Non-pigmented ciliary epithelial cell (primary cell): ENCODE data around the gene TTC3.

Experiments used
- DNase-seq: peaks from one replicate; pipeline ENCODE4 v3.0.0-alpha.2; 2010; ENCODE audit warnings: low read depth

Gene TTC3

DNA sequence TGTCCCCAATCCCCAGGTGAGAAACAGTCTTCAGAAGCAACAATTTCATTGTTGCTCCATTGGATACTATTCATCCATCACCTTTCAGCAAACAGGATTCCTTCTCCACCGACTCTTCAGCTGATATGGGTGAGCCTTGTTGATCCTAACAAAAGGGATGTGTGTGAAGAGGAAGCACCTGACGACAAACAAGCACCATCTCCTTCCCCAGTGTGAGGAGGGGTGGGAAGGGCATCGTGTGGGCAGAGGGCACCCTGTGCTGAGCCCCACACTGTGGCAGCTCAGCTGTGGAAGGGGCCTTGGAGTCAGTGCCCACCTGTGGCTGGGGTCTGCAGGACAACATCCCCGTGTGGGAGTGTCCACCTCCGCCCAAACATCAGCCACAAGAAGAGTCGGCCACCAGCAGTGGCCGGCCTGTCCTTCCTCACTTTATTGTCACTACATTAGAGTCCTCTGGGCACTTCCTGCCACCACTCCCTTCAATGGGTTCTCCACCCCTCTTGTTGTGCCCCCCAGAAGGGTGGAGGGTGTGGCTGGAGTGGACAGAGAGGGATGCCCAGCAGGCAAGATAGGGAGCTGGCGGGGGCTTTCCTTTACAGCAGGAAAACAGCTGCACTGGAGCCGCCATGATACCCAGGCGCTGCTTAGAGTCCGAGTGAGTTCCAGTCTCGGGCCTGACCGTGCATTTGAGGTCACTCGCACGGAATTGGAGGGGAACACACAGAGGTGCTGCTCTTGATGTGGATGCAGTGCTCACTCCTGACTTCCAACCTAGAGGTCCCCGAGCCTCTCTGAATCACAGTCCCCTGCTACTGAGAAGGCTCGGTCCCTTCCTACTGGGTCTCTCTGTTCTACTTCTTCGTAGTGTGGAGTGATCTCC is 153.2 kb downstream of the TTC3 start:
- no peak for DNase-seq

DNA sequence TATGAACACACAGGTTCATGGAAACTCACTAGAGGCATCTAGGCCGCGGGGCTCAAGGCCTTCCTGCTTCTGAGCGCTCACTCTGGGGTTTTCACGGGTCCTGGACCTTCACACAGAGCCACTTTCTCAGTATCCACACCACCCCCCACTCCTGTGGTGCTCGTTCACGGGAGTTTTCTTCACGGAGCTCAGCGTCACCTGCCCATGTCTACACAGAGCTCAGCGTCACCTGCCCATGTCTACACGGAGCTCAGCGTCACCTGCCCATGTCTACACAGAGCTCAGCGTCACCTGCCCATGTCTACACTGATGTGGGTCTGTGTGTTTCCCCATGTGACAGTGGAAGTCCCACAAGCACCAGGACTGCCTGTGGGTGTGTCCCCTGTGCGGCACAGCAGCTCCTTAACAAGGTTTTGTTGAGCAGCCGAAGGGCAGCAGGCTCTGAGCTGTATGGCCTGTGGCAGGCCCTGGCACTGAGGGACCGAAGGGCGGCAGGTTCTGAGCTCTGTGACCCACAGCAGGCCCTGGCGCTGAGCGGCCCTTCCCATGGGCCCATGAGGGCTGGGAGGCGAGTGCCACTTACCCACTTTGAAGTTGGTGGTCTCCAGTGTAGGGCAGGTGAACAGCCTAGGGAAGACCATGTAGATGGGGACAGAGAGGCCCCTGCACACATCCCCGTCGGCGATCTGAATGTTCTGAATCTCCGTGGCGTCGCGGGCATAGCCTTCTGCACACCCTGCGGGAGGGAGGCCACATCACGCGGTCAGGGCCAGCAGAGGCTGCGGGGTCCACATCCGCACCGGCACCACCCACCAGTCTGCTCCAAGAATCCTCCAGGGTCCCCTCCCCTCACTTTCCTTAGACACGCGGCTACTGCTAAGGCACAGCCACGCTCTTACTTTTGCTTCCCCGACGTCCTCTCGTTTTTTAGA is 154.3 kb downstream of the TTC3 start:
- no peak for DNase-seq

DNA sequence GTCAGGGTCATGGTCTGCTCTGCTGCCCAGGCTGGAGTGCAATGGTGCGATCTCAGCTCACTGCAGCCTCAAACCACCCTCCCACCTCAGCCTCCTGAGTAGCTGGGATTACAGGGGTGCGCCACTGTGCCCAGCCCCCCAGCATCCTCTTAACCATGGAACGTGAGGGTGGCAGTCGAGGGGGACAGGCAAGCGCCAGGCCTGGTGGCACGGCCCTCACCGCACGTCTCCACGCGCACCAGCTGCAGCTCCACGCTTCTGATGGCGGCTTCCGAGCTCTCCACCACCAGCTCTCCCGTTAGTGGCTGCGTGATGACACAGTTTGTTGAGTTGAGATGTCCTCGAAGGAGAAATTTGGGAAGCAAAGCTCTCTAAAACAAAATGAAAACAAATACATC is 154.9 kb downstream of the TTC3 start:
- DNase-seq: no peak

DNA sequence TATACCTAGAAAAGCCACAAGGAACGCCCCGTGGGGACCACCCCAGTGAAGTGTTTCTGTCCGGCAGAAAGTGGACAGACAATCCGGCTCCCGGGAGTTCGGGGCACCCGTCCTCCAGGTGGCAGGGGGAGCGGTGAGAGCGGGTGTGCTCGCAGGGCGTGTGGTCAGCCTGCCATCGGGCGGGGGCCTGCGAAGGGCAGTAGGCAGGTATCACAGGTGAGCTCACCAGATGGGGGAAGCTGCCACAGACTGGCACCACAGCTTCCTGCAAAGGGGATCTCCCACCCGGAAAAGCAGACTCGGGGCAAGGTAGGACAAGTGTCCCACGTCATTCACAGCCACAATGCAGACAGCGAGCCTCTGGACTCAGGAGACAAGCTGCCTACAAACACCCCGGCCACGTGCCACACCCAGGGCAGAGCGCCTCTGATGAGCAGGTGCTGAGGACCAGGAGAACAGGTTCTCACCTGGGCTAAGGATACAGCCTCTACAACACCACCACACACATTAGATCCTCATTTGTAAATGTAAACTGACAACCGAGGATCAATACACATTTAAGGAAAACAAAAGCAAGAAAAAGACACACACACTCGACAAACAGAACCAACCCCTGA is 157.7 kb downstream of the TTC3 start:
- DNase-seq: no peak

DNA sequence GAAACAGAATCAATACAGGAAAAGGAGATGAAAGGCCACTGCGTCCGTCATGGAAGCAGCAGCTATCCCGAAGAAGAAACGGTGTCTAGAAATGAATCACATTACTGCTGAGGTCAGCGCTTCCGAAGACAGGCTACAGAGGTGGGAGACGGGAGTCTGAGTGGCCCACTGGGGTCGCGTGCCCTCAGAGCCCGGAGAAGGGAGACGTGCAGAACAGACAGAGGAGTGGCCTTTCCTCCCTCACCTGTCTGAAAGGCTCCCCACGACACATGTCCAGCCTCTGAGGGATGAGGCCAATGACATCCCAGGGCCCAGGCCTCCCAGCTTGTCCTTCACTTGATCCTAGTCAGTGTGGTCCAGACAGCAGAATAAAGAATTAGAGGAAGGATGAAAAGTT is 158.2 kb downstream of the TTC3 start:
- no peak for DNase-seq

DNA sequence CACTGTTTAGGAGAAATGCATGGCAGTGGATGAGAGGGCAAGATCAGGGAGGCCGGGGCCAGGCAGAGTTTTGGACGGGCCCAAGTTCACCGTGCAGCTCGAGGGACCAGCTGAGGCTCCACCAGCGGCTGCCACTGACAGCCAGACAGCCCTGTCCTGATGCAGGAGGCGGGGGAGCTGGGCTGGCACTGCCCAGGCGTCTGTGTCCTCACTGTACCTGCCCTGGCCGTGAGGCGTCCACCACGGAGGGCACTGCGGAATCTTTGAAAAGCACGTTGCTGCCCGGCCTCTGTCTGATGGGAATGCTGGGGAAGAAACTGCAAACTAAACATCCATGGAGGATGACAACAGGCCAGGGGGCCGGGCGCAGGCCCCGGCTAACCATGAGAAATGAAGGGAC is 158.6 kb downstream of the TTC3 start:
- DNase-seq: no peak

DNA sequence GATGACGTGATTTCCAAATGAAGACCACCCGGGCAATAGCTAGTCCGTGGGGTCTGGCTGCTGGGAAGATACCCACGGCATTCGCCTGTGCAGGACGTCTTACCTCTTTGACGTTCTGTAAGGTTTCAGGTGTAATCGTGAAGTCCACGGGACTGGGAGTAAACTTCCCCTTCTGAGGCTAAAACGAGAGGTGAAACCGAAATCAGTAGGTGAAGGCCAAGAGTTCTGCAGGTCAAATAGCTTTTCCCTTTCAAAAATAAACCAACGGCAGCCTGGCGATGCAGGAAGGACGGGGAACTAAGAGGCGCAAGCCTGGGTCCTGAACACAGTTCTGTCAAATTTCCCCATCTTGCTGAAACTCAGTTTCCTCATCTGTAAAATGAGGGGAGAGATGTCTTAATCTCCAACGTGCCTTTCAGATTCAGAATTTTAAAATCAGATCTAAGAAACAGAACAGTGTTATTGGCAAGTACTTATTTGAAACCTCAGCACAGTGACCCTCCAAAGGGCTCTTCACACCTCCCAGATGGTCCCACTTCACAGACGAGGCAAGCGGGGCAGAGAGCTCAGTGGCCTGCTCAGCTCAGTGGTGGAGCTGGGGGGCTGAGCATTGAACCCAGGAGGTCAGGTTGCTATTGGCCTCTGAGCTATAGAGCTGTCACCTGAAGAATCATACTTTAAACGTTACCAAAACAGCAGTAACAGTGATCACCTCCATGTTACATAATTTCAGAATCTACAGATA is 159.4 kb downstream of the TTC3 start:
- no peak for DNase-seq

DNA sequence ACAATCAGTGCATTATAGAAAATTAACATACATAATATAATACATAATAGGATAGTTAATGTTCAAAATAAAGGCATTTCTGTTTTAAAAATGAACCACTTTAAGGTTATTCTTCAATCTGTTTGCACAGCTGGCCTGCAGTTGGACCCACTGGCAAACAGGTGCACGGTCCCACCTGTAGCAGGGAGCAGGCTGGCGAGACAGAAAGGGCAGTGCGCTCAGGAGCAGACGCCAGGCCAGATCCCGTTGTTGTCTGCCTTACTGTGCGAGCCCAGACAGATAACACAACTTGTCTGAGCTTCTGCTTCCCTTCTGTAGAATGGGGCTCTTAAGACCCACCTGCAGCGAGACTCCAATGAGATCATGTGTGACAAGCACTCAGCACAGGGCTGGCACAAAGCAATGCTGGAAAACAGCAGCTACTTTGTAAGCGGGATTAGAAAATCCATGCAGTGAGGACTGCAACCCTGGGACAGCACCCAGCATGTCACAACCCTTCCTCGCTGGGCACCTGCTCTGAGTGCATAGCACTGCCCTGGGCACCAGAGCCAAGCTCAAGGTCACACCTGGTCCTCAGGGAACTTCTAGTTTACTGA is 160.6 kb downstream of the TTC3 start:
- DNase-seq: no peak

DNA sequence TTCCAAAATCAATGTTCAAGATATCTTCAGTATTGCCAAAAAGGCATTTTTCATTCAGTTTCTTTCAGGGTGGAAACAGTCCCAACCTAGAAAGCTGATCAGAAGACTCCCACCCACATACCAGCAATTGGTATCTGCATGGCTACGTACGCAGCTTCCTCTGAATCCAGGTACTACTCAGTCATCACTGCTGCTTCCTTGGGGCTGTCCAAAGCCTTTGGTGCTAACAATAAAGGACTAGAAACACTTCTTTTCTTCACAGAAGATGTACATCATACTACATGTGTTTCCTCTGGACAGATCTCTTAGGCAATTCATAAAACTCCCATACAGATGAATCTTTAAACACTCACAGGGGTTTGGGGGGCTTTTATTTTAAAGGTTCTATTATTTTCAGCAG is 164.3 kb downstream of the TTC3 start:
- DNase-seq: no peak

DNA sequence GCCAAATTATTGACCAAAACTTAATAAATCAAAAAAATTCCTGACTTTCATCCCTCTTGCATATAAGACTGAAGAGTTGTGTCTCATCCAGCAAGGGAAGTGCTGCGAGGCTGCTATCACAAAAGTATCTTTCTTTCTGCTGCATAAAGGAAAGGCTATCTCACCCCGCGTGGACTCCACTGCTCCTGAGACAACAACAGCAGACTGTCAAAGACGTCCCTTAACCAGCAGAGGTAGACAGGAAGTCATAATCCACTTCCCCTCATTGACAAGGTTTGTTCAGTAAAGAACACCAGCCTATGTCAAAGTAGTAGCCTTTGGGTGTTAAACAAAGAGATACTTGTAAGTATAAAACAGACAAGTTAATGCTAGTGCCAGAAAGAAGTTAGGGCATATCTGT is 164.7 kb downstream of the TTC3 start:
- DNase-seq: no peak

DNA sequence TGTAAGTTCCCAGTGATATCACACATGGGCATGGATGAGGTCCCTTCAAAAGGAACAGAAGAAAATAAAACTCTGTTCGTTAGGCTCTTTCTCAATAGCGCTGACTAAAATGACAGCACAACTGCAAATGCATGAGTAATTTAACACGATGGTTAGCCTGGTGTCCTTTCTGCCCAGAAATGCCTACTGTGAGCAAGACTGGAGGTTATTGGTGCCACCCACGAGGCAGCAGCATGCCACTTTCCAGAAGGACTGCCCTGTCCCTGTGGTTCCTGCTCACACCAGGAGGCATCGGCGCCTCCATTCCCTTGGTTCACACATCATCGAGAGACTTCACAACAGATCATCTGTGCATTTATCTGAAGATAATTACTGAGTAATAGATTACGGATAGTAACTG is 167.9 kb downstream of the TTC3 start:
- DNase-seq: no peak

DNA sequence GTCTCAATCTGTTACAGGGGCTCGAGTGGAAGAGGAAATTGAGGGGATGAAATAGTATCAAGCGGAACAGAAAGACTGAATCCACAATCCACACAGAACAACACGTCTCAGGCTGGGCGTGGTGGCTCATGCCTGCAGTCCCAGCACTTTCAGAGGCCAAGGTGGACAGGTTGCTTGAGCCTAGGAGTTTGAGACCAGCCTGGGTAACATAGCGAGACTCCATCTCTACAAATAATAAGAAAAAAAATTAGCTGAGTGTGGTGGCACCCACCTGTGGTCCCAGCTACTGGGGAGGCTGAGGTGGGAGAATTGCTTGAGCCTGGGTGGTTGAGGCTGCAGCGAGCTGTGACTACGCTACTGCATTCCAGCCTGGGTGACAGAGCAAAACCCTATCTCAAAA is 168.4 kb downstream of the TTC3 start:
- no peak for DNase-seq

DNA sequence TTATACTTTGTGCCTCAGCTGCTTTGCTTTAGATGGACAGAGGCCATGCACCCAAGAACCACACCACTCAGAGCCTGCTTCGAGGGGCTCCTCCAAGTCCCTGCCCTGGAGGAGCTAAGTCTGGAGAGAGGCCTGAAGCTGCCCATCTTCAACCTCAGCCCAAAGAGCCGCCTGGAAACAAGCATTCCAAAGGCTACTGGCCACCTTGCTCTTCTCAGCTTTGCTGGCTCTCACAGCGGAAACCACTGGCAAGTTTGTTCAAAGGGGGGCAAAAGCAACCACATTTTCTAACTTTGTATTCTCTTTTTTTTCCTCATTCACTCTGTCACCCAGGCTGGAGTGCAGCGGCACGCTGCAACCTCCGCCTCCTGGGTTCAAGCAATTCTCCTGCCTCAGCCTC is 170.9 kb downstream of the TTC3 start:
- DNase-seq: no peak

DNA sequence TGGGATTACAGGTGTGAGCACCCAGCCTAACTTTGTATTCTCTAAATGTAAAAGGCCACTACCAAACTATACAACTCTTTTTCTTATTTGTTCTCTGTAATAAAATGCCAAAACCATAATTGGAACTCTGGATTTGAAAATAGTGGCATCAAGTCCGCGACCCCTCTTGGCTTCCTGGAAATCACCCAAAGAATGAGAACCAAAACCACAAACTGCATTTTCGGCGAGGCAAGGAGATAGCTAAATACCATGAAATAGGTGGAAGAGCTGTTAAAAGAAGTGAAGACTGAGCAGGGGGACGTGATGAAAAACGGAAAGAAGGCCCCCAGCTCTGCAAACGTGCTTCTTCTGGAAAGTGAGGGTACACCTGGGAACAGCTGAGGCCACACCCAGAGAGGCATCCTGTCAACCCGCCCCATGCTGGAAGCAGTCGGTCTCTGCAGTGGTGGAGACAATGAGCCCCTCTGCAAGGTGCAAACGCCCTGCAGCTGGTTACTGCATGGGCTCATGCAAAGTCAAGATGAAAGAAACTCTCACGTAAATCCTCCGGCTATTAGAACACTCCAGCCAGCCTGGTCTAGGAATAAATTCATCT is 171.5 kb downstream of the TTC3 start:
- no peak for DNase-seq

DNA sequence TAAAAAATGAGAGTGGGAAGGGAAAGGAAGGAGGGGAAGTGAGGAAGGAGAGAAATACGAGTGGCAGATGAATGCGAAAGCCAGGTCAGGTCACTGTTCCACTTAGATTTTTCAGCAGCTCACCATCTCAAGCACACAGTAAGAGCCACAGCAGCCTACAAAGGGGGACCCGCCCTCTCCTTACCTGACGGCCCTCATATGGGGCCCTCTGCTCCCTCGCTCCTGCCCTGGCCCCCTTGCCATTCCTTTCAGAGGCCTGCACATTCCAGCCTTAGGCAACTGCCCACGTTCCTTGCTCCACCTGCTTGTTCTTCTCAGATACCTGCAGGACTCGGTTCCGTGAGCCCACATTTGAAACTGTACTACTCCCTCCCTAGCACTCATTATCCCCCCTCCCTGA is 172.1 kb downstream of the TTC3 start:
- no peak for DNase-seq

DNA sequence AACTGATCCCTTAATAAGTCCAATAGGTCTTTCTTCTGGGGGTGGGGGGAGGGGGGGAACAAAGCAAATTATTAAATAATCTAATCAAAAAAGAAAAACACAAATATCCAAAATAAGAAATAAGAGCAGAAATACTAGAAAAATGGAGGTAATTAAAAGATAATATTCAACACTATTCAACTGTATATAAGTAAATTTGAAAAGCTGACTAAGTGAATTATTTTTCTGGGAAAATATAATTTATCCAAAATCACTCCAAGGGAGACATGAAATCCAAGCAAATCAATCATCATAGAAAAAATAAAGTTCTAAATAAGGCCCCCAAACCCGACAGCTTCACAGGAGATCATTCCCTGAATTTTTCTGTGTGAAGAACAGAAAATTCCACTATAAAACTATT is 175.2 kb downstream of the TTC3 start:
- no peak for DNase-seq

DNA sequence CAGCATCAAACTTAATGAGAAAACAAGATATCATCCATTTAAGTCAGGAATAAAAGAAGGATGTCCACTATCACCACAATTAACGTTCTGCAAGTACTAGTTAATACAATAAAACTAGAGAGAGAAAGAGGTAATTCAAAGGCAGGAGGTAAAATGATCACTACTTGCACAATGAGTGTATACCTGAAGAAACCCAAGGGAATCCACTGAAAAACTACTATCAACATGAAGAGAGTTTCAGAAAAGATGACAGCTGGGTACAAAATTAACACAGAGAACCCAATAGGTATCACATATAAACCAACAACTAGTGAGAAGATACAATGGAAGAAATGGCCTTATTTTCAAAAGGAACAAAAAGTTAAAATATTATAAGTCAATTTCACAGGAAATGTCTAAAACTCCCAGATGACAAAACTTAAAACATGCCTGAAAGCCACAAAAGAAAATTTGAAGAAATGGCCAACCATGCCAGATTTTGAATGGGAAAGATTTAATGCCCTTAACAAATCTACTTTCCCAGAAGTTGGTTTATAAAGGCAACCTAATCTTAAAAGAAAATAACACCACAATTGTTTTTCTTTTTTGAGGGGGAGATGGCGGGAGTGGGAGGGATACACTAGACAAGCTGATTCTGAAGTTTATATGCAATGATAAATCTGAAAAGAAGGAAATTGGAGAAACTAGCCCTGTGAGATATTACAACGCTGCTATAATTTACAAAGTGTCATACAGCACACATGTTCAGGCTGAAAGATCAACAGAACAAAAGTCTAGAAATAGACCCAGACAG is 176.3 kb downstream of the TTC3 start:
- no peak for DNase-seq

DNA sequence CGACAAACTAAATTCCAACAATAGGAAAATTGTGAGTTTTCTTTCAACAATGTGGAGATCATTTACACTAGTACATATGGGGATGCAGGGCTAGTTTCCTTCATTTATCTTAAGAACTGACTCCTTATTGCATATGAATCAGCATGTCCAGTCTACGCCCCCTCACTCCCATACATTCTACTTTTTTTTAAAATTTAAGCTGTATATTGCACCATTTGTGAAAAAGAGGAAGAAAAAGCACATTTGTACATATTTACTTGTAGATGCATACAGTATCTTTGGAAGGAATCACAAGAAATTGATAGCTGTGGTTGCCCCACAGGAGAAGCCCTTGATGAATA is 178.2 kb downstream of the TTC3 start:
- no peak for DNase-seq
